ENCODE data around the gene KRTAP3-2. TPM values are rescaled to one million over a fixed set of nuclear protein-coding genes. Genes with fewer than 3 reads are reported as not detected.

The KRTAP3-2 gene
- total RNA-seq, 1 donor from 2014 or later: not detected

GRCh38 chr17:41020336-41020735, 20.6 kb upstream of the KRTAP3-2 start:
- Histone ChIP-seq H3K27ac (no peak overlapping the region), H3K9me3 (no peaks in the 10 kb centered on the region), H3K36me3 (no peaks in the 10 kb centered on the region), H3K4me3 (no peak overlapping the region), H3K27me3 (ENCODE audit: low read depth) (no peaks in the 10 kb centered on the region), H3K4me1 (no peaks in the 10 kb centered on the region)
- DNase-seq (no peak), ATAC-seq (no peak)
- TF ChIP-seq CTCF (IDR thresholded peaks at IDR 0.05): no peak
- intact Hi-C loops (cut with DNase I): no loop called here

- no peaks in the 10 kb centered on the region for H3K27me3 ChIP-seq (ENCODE audit: low read depth)
- no peak for TF ChIP-seq CTCF (IDR thresholded peaks at IDR 0.05)
- no peaks in the 10 kb centered on the region for H3K9me3 ChIP-seq
- H3K27ac ChIP-seq: no peak overlapping the region
- ATAC-seq (no peak), DNase-seq (no peak)
- H3K36me3 ChIP-seq: no peaks in the 10 kb centered on the region
- no peak overlapping the region for H3K4me3 ChIP-seq
- intact Hi-C loops (cut with DNase I): no loop called here
- no peaks in the 10 kb centered on the region for H3K4me1 ChIP-seq
These were observed 19.7 kb upstream of the KRTAP3-2 start for GRCh38 chr17:41019415-41019814.

GRCh38 chr17:41018541-41018940, 18.8 kb upstream of the KRTAP3-2 start:
- TF ChIP-seq CTCF (IDR thresholded peaks at IDR 0.05): no peak
- no peaks in the 10 kb centered on the region for H3K36me3 ChIP-seq
- H3K4me1 ChIP-seq: no peaks in the 10 kb centered on the region
- DNase-seq: no peak
- ATAC-seq: no peak
- intact Hi-C loops (cut with DNase I): no loop called here
- no peaks in the 10 kb centered on the region for H3K9me3 ChIP-seq
- no peak overlapping the region for H3K27ac ChIP-seq
- H3K27me3 ChIP-seq (ENCODE audit: low read depth): no peaks in the 10 kb centered on the region
- no peak overlapping the region for H3K4me3 ChIP-seq

GRCh38 chr17:41016578-41017215, 17.0 kb upstream of the KRTAP3-2 start:
- Histone ChIP-seq H3K4me3 (no peak overlapping the region), H3K9me3 (no peaks in the 10 kb centered on the region), H3K27ac (no peak overlapping the region), H3K36me3 (no peaks in the 10 kb centered on the region), H3K27me3 (ENCODE audit: low read depth) (no peaks in the 10 kb centered on the region), H3K4me1 (no peaks in the 10 kb centered on the region)
- TF ChIP-seq CTCF (IDR thresholded peaks at IDR 0.05): no peak
- DNase-seq (no peak), ATAC-seq (no peak)
- intact Hi-C loops (cut with DNase I): no loop called here

GRCh38 chr17:41015454-41015853, 15.7 kb upstream of the KRTAP3-2 start:
- DNase-seq (no peak), ATAC-seq (no peak)
- intact Hi-C loops (cut with DNase I): no loop called here
- Histone ChIP-seq H3K36me3 (no peaks in the 10 kb centered on the region), H3K4me3 (no peak overlapping the region), H3K27ac (no peak overlapping the region), H3K4me1 (no peaks in the 10 kb centered on the region), H3K9me3 (no peaks in the 10 kb centered on the region), H3K27me3 (ENCODE audit: low read depth) (no peaks in the 10 kb centered on the region)
- no peak for TF ChIP-seq CTCF (IDR thresholded peaks at IDR 0.05)

Data from lower lobe of right lung (tissue), 2 donors.